Liver (tissue), 9 donors: ENCODE measurements around the gene OR8B12. TPM values are rescaled to one million over a fixed set of nuclear protein-coding genes. Genes with fewer than 3 reads are reported as not detected.

Source experiments
- DNase-seq: peaks from one replicate; pipeline ENCODE4 v3.0.0-alpha.2; 2017; ENCODE audit warnings: low spot score
- H3K27ac ChIP-seq, 2 donors: one replicate each; pipeline ENCODE4 v1.7.0; 2013; ENCODE audit warnings: inconsistent platforms in 2 of 2, low read length in 2 of 2, control low read depth in 1 of 2, low read depth in 1 of 2, mild to moderate bottlenecking in 1 of 2
- H3K27me3 ChIP-seq, 4 donors: one replicate each; pipeline versions ENCODE4 v1.6.1 to v1.7.0; 2013; ENCODE audit warnings: low read length in 3 of 4, inconsistent platforms in 1 of 4, mild to moderate bottlenecking in 1 of 4, moderate library complexity in 1 of 4; ENCODE audit not compliant: control insufficient read depth in 4 of 4, insufficient read depth in 4 of 4
- H3K36me3 ChIP-seq, 4 donors: one replicate each; pipeline versions ENCODE4 v1.6.1 to v1.7.0; 2013; ENCODE audit warnings: low read length in 3 of 4, mild to moderate bottlenecking in 3 of 4, low read depth in 1 of 4, moderate library complexity in 1 of 4; ENCODE audit not compliant: control insufficient read depth in 4 of 4, insufficient read depth in 3 of 4
- H3K4me1 ChIP-seq, 4 donors: one replicate each; pipeline versions ENCODE4 v1.6.1 to v1.7.0; 2013; ENCODE audit warnings: low read length in 3 of 4, mild to moderate bottlenecking in 3 of 4, moderate library complexity in 1 of 4; ENCODE audit not compliant: control insufficient read depth in 4 of 4, insufficient read depth in 4 of 4
- H3K4me3 ChIP-seq, 3 donors: one replicate each; pipeline versions ENCODE4 v1.6.1 to v1.7.0; 2013; ENCODE audit warnings: low read length in 3 of 3, control low read depth in 1 of 3, low read depth in 1 of 3, mild to moderate bottlenecking in 1 of 3
- H3K9ac ChIP-seq, 2 donors: one replicate each; pipeline ENCODE4 v1.7.0; 2013; ENCODE audit warnings: low read length in 2 of 2, mild to moderate bottlenecking in 2 of 2, moderate library complexity in 2 of 2, control low read depth in 1 of 2, low read depth in 1 of 2
- H3K9me3 ChIP-seq, 4 donors: one replicate each; pipeline versions ENCODE4 v1.6.1 to v1.7.0; 2013; ENCODE audit warnings: low read length in 3 of 4; ENCODE audit not compliant: control insufficient read depth in 4 of 4
- CTCF ChIP-seq: fragments of 150-350 bp; IDR thresholded peaks from 2 replicates; pipeline ENCODE4 v1.5.1; 2017; ENCODE audit warnings: improper control_type of control experiment, low read depth, low read length; ENCODE audit not compliant: missing input control
- EGR1 ChIP-seq, 2 donors: IDR thresholded peaks; 2 replicates each; pipeline ENCODE4 v1.6.1; 2016 to 2018; ENCODE audit warnings: antibody characterized with exemption in 2 of 2, low read depth in 2 of 2
- GABPA ChIP-seq, 2 donors: IDR thresholded peaks in 1 of 2; conservative IDR thresholded peaks in 1 of 2; 2 replicates each; pipeline ENCODE4 v1.6.1; 2016; ENCODE audit warnings: antibody characterized with exemption in 2 of 2, mild to moderate bottlenecking in 1 of 2, moderate library complexity in 1 of 2
- HNF4G ChIP-seq: IDR thresholded peaks from 2 replicates; pipeline ENCODE4 v1.6.1; 2016; ENCODE audit warnings: antibody characterized with exemption
- NR2F2 ChIP-seq: IDR thresholded peaks from 2 replicates; pipeline ENCODE4 v1.6.1; 2016; ENCODE audit warnings: antibody characterized with exemption
- RAD21 ChIP-seq, 2 donors: IDR thresholded peaks; 2 replicates each; pipeline ENCODE4 v1.6.1; 2016; ENCODE audit warnings: antibody characterized with exemption in 2 of 2, mild to moderate bottlenecking in 2 of 2
- RXRA ChIP-seq, 2 donors: IDR thresholded peaks; 2 replicates each; pipeline ENCODE4 v1.6.1; 2017 to 2018; ENCODE audit warnings: antibody characterized with exemption in 2 of 2, mild to moderate bottlenecking in 1 of 2
- SP1 ChIP-seq: IDR thresholded peaks from 2 replicates; pipeline ENCODE4 v1.6.1; 2018; ENCODE audit warnings: antibody characterized with exemption, mild to moderate bottlenecking
- TAF1 ChIP-seq: conservative IDR thresholded peaks from 2 replicates; pipeline ENCODE4 v1.6.1; 2016; ENCODE audit warnings: antibody characterized with exemption, mild to moderate bottlenecking
- WGBS: extraction: QIAGEN DNeasy Blood & Tissue Kit; methylation state at CpG from one replicate; pipeline ENCODE4 v1.1.7; 2013; 5-methylcytosine and 5-hydroxymethylcytosine counted together
- polyA plus RNA-seq, 2 donors: library from polyadenylated mRNA; stranded (reverse) in 1 of 2; unstranded in 1 of 2; fragments of 200-250 nt in 1 of 2; fragments of >200 nt in 1 of 2; fragmentation: Nextera tagmentation in 1 of 2; extraction: Ambion mirVana in 1 of 2; gene quantifications; one replicate each; pipeline versions ENCODE4 v1.2.1 to v1.2.3, GENCODE V29; 2013 to 2015
- total RNA-seq, 2 donors: library from RNA; depleted of rRNA; stranded (reverse); fragments of >200 nt; gene quantifications; one replicate each; pipeline ENCODE4 v1.2.3, GENCODE V29; 2014
- TF ChIP-seq, protein P1 (sequence below): IDR thresholded peaks from 2 replicates; pipeline ENCODE4 v1.6.1; 2016; ENCODE audit warnings: antibody characterized with exemption
- TF ChIP-seq, protein P2 (sequence below): IDR thresholded peaks from 2 replicates; pipeline ENCODE4 v1.6.1; 2016; ENCODE audit warnings: antibody characterized with exemption
- donor health status: healthy.
- donor health status: healthy.
- donor health status: healthy.
- donor health status: healthy.
- donor health status: healthy.

Gene OR8B12
- total and polyA plus RNA-seq, 4 donors: not detected

DNA sequence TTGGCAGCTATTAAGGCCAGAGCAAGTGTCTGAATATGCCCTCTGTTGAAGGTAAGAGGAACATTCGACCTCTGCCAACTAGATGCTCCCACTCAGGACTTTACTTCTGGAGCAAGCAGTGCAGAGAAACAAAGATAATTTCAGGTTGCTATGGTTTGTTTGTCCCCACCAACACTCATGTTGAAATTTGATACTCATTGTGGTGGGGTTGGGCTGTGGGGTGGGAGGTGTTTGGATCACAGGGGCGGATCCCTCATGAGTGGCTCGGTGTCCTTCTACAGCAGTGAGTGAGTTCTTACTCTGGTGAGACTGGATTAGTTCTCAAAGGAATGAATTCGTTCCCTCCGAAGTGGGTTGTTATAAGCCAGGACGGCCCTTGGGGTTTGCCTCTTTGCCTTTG, 38.4 kb upstream of the OR8B12 start:
- TF ChIP-seq RAD21 (IDR thresholded peaks at IDR 0.05) (no peak), TAF1 (no peak)
- 86% methylated on average over 6 of the region's 6 CpGs for WGBS
- no peak overlapping the region for H3K4me3 ChIP-seq
- no peaks in the 10 kb centered on the region for H3K36me3 ChIP-seq
- no peaks in the 10 kb centered on the region for H3K4me1 ChIP-seq
- no peak overlapping the region for H3K27ac ChIP-seq
- DNase-seq: no peak
- H3K9ac ChIP-seq: no peak overlapping the region
- no peaks in the 10 kb centered on the region for H3K9me3 ChIP-seq
- H3K27me3 ChIP-seq: no peaks in the 10 kb centered on the region

DNA sequence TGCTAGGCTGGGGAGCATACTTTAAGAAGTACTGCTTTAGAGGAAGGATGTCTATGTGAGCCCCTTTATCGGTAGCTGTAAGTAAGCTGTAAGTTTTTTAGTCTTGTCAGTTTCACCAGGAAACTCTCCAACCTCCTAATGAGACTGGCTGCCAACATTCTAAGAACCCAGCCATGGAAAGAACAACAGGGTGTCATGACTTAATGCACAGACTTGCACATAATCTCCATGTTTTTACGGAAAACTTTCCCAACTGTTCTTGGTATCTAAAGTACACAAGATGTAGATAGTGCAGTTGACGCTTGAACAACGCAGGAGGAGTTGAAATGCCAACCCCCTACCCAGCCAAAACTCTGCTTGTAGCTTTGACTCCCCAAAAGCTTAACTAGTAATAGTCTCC, 35.3 kb upstream of the OR8B12 start:
- WGBS: 62% methylated on average over 4 of the region's 4 CpGs
- Histone ChIP-seq H3K9me3 (peaks cover 0 to 6% (median 0%) of the 10 kb centered on the region in 4 donors), H3K27ac (no peak overlapping the region), H3K4me1 (no peaks in the 10 kb centered on the region), H3K36me3 (no peaks in the 10 kb centered on the region), H3K27me3 (peaks cover 0 to 3% (median 0%) of the 10 kb centered on the region in 4 donors), H3K9ac (no peak overlapping the region), H3K4me3 (no peak overlapping the region)
- DNase-seq: no peak
- TF ChIP-seq EGR1 (IDR thresholded peaks at IDR 0.05; ENCODE audit: low read depth in 2 of 2) (no peak), SP1 (no peak), CTCF (no peak), HNF4G (no peak), RXRA (IDR thresholded peaks at IDR 0.05) (no peak), GABPA (IDR thresholded peaks at IDR 0.05 in 1 of 2, conservative IDR thresholded peaks at IDR 0.05 in 1 of 2) (no peak), NR2F2 (no peak)
- TF ChIP-seq, protein P1, sequence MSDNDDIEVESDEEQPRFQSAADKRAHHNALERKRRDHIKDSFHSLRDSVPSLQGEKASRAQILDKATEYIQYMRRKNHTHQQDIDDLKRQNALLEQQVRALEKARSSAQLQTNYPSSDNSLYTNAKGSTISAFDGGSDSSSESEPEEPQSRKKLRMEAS: no peak
- TF ChIP-seq, protein P2, sequence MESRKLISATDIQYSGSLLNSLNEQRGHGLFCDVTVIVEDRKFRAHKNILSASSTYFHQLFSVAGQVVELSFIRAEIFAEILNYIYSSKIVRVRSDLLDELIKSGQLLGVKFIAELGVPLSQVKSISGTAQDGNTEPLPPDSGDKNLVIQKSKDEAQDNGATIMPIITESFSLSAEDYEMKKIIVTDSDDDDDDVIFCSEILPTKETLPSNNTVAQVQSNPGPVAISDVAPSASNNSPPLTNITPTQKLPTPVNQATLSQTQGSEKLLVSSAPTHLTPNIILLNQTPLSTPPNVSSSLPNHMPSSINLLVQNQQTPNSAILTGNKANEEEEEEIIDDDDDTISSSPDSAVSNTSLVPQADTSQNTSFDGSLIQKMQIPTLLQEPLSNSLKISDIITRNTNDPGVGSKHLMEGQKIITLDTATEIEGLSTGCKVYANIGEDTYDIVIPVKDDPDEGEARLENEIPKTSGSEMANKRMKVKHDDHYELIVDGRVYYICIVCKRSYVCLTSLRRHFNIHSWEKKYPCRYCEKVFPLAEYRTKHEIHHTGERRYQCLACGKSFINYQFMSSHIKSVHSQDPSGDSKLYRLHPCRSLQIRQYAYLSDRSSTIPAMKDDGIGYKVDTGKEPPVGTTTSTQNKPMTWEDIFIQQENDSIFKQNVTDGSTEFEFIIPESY: no peak

DNA sequence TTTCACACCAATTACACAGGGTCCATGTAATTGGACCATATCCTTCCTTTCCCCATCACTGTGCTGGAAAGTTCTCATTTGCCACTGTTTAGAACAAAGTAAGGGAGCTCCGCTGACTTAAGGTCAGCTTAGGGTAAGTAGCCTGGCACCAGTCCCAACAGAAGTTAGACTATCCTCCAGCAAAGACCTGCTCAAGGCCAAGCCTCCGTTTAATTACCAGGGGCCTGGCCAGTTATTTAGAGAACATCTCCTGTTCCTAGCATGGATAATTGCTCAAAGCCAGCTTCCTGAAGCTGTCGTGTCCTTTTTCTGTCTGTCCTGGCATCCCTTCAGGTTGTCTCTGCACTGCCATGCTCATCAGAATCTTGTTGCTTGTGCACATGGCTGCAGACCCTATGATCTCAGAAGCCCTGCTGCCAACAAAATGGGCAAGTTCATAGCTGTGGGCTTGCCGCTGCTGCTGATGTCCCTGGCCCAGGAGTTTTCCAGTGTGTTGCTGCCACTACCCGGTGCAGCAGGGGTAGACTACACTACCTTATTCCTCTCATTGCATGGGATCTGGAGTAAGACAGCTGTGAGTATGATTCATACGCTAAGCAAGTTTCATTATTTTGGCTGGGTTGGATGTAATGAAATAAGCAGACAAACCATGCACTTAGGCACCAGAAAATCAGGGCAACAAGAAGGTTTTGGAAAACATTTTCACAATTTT, 34.4 kb upstream of the OR8B12 start:
- Histone ChIP-seq H3K9ac (no peak overlapping the region), H3K36me3 (no peaks in the 10 kb centered on the region), H3K27ac (no peak overlapping the region), H3K27me3 (peaks cover 0 to 3% (median 0%) of the 10 kb centered on the region in 4 donors), H3K4me3 (no peak overlapping the region), H3K4me1 (no peaks in the 10 kb centered on the region), H3K9me3 (peaks cover 0 to 6% (median 0%) of the 10 kb centered on the region in 4 donors)
- TF ChIP-seq TAF1 (no peak), CTCF (no peak)
- no peak for DNase-seq
- 73% methylated on average over 6 of the region's 6 CpGs for WGBS
